Activated CD8-positive, alpha-beta T cell treated with anti-CD3 and anti-CD28 coated beads, Interleukin-2, amount 10 ng/mL, durations not matched to agents 7 days and 5 days (primary cell): Measurements from ENCODE around the gene SSR2. TPM values are rescaled to one million over a fixed set of nuclear protein-coding genes. Genes with fewer than 3 reads are reported as not detected.

ENCODE experiments used
- ATAC-seq: fragments of 150-1000 bp; cut with Tn5 transposase; one replicate; pipeline ENCODE4 v1.10.0; 2021; ENCODE audit warnings: moderate library complexity
- CTCF ChIA-PET: fragments of 350-600 bp; sonication (Branson Sonifier 250); formaldehyde crosslinking; loops from one replicate; lab custom pipeline; 2021; ENCODE audit warnings: antibody characterized with exemption; lab: Charles Lee
- POLR2A ChIA-PET: fragments of 350-600 bp; sonication (Branson Sonifier 250); formaldehyde crosslinking; loops from one replicate; lab custom pipeline; 2021; ENCODE audit warnings: antibody characterized with exemption; lab: Charles Lee
- DNase-seq: peaks from one replicate; pipeline ENCODE4 v3.0.0-alpha.2; 2020
- H3K27ac Mint-ChIP-seq: one replicate; pipeline ENCODE4 v1.8.0; 2021; ENCODE audit warnings: mild to moderate bottlenecking, mixed read lengths
- H3K27me3 Mint-ChIP-seq: one replicate; pipeline ENCODE4 v1.8.0; 2021; ENCODE audit warnings: low read depth, mixed read lengths
- H3K36me3 Mint-ChIP-seq: one replicate; pipeline ENCODE4 v1.8.0; 2021; ENCODE audit warnings: low read depth, mixed read lengths
- H3K4me1 Mint-ChIP-seq: one replicate; pipeline ENCODE4 v1.8.0; 2021; ENCODE audit warnings: low read depth, mixed read lengths
- H3K4me3 Mint-ChIP-seq: one replicate; pipeline ENCODE4 v1.8.0; 2021; ENCODE audit warnings: mild to moderate bottlenecking, mixed read lengths
- H3K9me3 Mint-ChIP-seq: one replicate; pipeline ENCODE4 v1.8.0; 2022; ENCODE audit warnings: mixed read lengths; ENCODE audit not compliant: insufficient read depth
- total RNA-seq, 2 experiments: library from RNA; stranded (reverse); gene quantifications; one replicate each; pipeline ENCODE4 v1.2.3, GENCODE V29; 2021

Gene SSR2
- total RNA-seq, result 100 to 1,000 TPM; 216 to 233 TPM

- peaks cover 32% of the 10 kb centered on the region for H3K4me1 Mint-ChIP-seq
- DNase-seq (peak; percentile 93), ATAC-seq (peak; percentile 99)
- peak within 1 kb of the TSS; percentile 98 for H3K4me3 Mint-ChIP-seq
- ChIA-PET POLR2A (interaction anchor here (0.6 to 2.7 kb wide), 5 partner anchors 12 to 93 kb away, joined by 3 to 14 read pairs (median 3); no protein-coding TSS in a partner anchor), CTCF (interaction anchor here (0.6 to 2.1 kb wide), 10 partner anchors 12 to 120 kb away, joined by 3 to 13 read pairs (median 5); partner anchors contain the start of gene KHDC4)
- peaks cover 9% of the 10 kb centered on the region for H3K27me3 Mint-ChIP-seq
- H3K27ac Mint-ChIP-seq, result peak within 1 kb of the TSS; percentile 99
- H3K9me3 Mint-ChIP-seq, result no peaks in the 10 kb centered on the region
- H3K36me3 Mint-ChIP-seq, result peaks cover 36% of the 10 kb centered on the region
These were observed at the start of gene SSR2 for GRCh38 chr1:156020293-156021092. SSR2 (minus strand) TSS chr1:156020951; CDS start chr1:156020167, 784 bp downstream.

- CTCF ChIA-PET, result no interaction called here
These were observed 49.8 kb upstream of the SSR2 start for GRCh38 chr1:156070548-156070947.

GRCh38 chr1:156069490-156070455 is 49.0 kb upstream of the SSR2 start:
- no peak overlapping the region for H3K4me3 Mint-ChIP-seq
- H3K9me3 Mint-ChIP-seq, result no peaks in the 10 kb centered on the region
- H3K4me1 Mint-ChIP-seq, result peaks cover 10% of the 10 kb centered on the region
- ATAC-seq (no peak), DNase-seq (no peak)
- no peaks in the 10 kb centered on the region for H3K36me3 Mint-ChIP-seq
- CTCF ChIA-PET, result no interaction called here
- no peak overlapping the region for H3K27ac Mint-ChIP-seq
- POLR2A ChIA-PET, result no interaction called here
- H3K27me3 Mint-ChIP-seq, result peaks cover 10% of the 10 kb centered on the region

More at GRCh38 chr1:156070548-156070947, 49.8 kb upstream of the SSR2 start:
- Mint-ChIP-seq H3K36me3 (no peaks in the 10 kb centered on the region), H3K4me1 (peaks cover 12% of the 10 kb centered on the region), H3K27me3 (peaks cover 14% of the 10 kb centered on the region), H3K4me3 (no peak overlapping the region), H3K9me3 (no peaks in the 10 kb centered on the region), H3K27ac (no peak overlapping the region)
- ATAC-seq, result no peak
- POLR2A ChIA-PET, result no interaction called here
- no peak for DNase-seq

GRCh38 chr1:156067262-156067661 is 46.5 kb upstream of the SSR2 start:
- Mint-ChIP-seq H3K4me1 (peaks cover 10% of the 10 kb centered on the region), H3K9me3 (no peaks in the 10 kb centered on the region), H3K27me3 (peaks cover 4% of the 10 kb centered on the region), H3K36me3 (no peaks in the 10 kb centered on the region), H3K27ac (no peak overlapping the region), H3K4me3 (no peak overlapping the region)
- DNase-seq (no peak), ATAC-seq (no peak)
- CTCF ChIA-PET, result interaction anchor here (0.8 to 4.3 kb wide), 26 partner anchors 15 to 675 kb away, joined by 3 to 28 read pairs (median 8); partner anchors contain the start of genes ARHGEF2, KHDC4, SSR2 and SYT11
- POLR2A ChIA-PET, result interaction anchor here (0.8 to 1.6 kb wide), 3 partner anchors 22 to 210 kb away, joined by 3 to 4 read pairs (median 3); partner anchors contain the start of genes GON4L and KHDC4

- no peak overlapping the region for H3K4me3 Mint-ChIP-seq
- ChIA-PET POLR2A (interaction anchor here (1.5 kb wide), 1 partner anchor 132 kb away, joined by 4 read pairs; the partner anchor contains the start of gene KHDC4), CTCF (interaction anchor here (0.6 to 4.3 kb wide), 49 partner anchors 9 to 742 kb away, joined by 3 to 28 read pairs (median 6); partner anchors contain the start of genes ARHGEF2, KHDC4, SLC25A44 and SMG5)
- H3K27ac Mint-ChIP-seq, result no peak overlapping the region
- no peak for ATAC-seq
- H3K4me1 Mint-ChIP-seq, result peaks cover 10% of the 10 kb centered on the region
- DNase-seq, result no peak
- H3K9me3 Mint-ChIP-seq, result no peaks in the 10 kb centered on the region
- no peaks in the 10 kb centered on the region for H3K36me3 Mint-ChIP-seq
- H3K27me3 Mint-ChIP-seq, result peaks cover 3% of the 10 kb centered on the region
These were observed 45.1 kb upstream of the SSR2 start for GRCh38 chr1:156065871-156066270.

- POLR2A ChIA-PET, result no interaction called here
- Mint-ChIP-seq H3K27ac (no peak overlapping the region), H3K9me3 (no peaks in the 10 kb centered on the region), H3K36me3 (no peaks in the 10 kb centered on the region), H3K4me1 (peaks cover 10% of the 10 kb centered on the region), H3K4me3 (no peak overlapping the region), H3K27me3 (no peaks in the 10 kb centered on the region)
- ATAC-seq, result no peak
- CTCF ChIA-PET, result interaction anchor here (1.0 to 4.3 kb wide), 9 partner anchors 13 to 133 kb away, joined by 3 to 28 read pairs (median 14); partner anchors contain the start of genes KHDC4 and UBQLN4
- DNase-seq, result no peak
These were observed 44.5 kb upstream of the SSR2 start for GRCh38 chr1:156065212-156065611.

- H3K36me3 Mint-ChIP-seq, result no peaks in the 10 kb centered on the region
- no peak for ATAC-seq
- H3K4me1 Mint-ChIP-seq, result peaks cover 10% of the 10 kb centered on the region
- POLR2A ChIA-PET, result no interaction called here
- no peaks in the 10 kb centered on the region for H3K27me3 Mint-ChIP-seq
- no peak overlapping the region for H3K27ac Mint-ChIP-seq
- H3K4me3 Mint-ChIP-seq, result no peak overlapping the region
- no peaks in the 10 kb centered on the region for H3K9me3 Mint-ChIP-seq
- no peak for DNase-seq
- CTCF ChIA-PET, result interaction anchor here (0.7 to 4.3 kb wide), 7 partner anchors 12 to 205 kb away, joined by 3 to 28 read pairs (median 12); partner anchors contain the start of genes KHDC4, SYT11 and UBQLN4
These were observed 43.9 kb upstream of the SSR2 start for GRCh38 chr1:156064615-156065014.

- Mint-ChIP-seq H3K27ac (no peak overlapping the region), H3K36me3 (no peaks in the 10 kb centered on the region), H3K4me3 (no peak overlapping the region), H3K27me3 (no peaks in the 10 kb centered on the region), H3K4me1 (peaks cover 10% of the 10 kb centered on the region), H3K9me3 (no peaks in the 10 kb centered on the region)
- ATAC-seq (no peak), DNase-seq (no peak)
- POLR2A ChIA-PET, result no interaction called here
- CTCF ChIA-PET, result interaction anchor here (0.7 to 4.3 kb wide), 3 partner anchors 11 to 205 kb away, joined by 3 to 16 read pairs (median 12); partner anchors contain the start of genes SYT11 and UBQLN4
These were observed 43.2 kb upstream of the SSR2 start for GRCh38 chr1:156063997-156064285.

- no peak overlapping the region for H3K27ac Mint-ChIP-seq
- DNase-seq, result no peak
These were observed 41.4 kb upstream of the SSR2 start for GRCh38 chr1:156062189-156062588.

GRCh38 chr1:156060937-156061636 is 40.3 kb upstream of the SSR2 start, which contains the start of gene RAB25:
RAB25 (plus strand) TSS chr1:156061160; CDS start chr1:156061401, 241 bp downstream.
- H3K4me3 Mint-ChIP-seq, result no peak within 1 kb of the TSS
- H3K27ac Mint-ChIP-seq, result no peak within 1 kb of the TSS
- peaks cover 11% of the 10 kb centered on the region for H3K36me3 Mint-ChIP-seq
- ATAC-seq (no peak), DNase-seq (no peak)
- ChIA-PET POLR2A (no interaction called here), CTCF (interaction anchor here (0.7 kb wide), 1 partner anchor 68 kb away, joined by 3 read pairs; no protein-coding TSS in a partner anchor)
- H3K4me1 Mint-ChIP-seq, result peaks cover 9% of the 10 kb centered on the region
- no peaks in the 10 kb centered on the region for H3K9me3 Mint-ChIP-seq
- no peaks in the 10 kb centered on the region for H3K27me3 Mint-ChIP-seq

More at GRCh38 chr1:156062189-156062588, 41.4 kb upstream of the SSR2 start:
- no peak for ATAC-seq
- Mint-ChIP-seq H3K4me3 (no peak overlapping the region), H3K4me1 (peaks cover 10% of the 10 kb centered on the region), H3K9me3 (no peaks in the 10 kb centered on the region), H3K27me3 (no peaks in the 10 kb centered on the region), H3K36me3 (peaks cover 6% of the 10 kb centered on the region)
- CTCF ChIA-PET, result no interaction called here
- POLR2A ChIA-PET, result interaction anchor here (0.6 kb wide), 1 partner anchor 56 kb away, joined by 4 read pairs; no protein-coding TSS in a partner anchor
